Spleen (tissue), 11 donors: ENCODE results near the gene PACSIN1. TPM values are rescaled to one million over a fixed set of nuclear protein-coding genes. Genes with fewer than 3 reads are reported as not detected.

Source experiments
- DNase-seq: peaks from one replicate; pipeline ENCODE4 v3.0.0-alpha.2; 2020
- H3K27ac ChIP-seq, 8 donors: fragments of 200-600 bp; sonication (generic) in 7 of 8; 1 replicate in 4 of 8; 2 replicates in 4 of 8; pipeline versions ENCODE4 v1.5.0 to v1.8.0; 2016 to 2021; ENCODE audit warnings: inconsistent platforms in 4 of 8, mild to moderate bottlenecking in 4 of 8, moderate library complexity in 1 of 8
- H3K27me3 ChIP-seq, 7 donors: fragments of 200-600 bp; sonication (generic) in 6 of 7; replicated peaks in 1 of 7; 1 replicate in 4 of 7; 2 replicates in 3 of 7; pipeline versions ENCODE4 v1.5.0 to v1.8.0; 2016 to 2021; ENCODE audit warnings: inconsistent platforms in 3 of 7, mild to moderate bottlenecking in 1 of 7
- H3K36me3 ChIP-seq, 6 donors: fragments of 200-600 bp; sonication (generic) in 5 of 6; 1 replicate in 4 of 6; 2 replicates in 2 of 6; pipeline versions ENCODE4 v1.5.0 to v1.8.0; 2016 to 2021; ENCODE audit warnings: inconsistent platforms in 2 of 6
- H3K4me1 ChIP-seq, 6 donors: fragments of 200-600 bp; sonication (generic) in 5 of 6; 1 replicate in 3 of 6; 2 replicates in 3 of 6; pipeline versions ENCODE4 v1.5.0 to v1.8.0; 2016 to 2021; ENCODE audit warnings: inconsistent platforms in 3 of 6
- H3K4me3 ChIP-seq, 8 donors: fragments of 200-600 bp; sonication (generic) in 7 of 8; 1 replicate in 4 of 8; 2 replicates in 4 of 8; pipeline versions ENCODE4 v1.5.0 to v1.8.0; 2016 to 2021; ENCODE audit warnings: inconsistent platforms in 4 of 8, mild to moderate bottlenecking in 4 of 8, moderate library complexity in 2 of 8
- H3K9me3 ChIP-seq, 8 donors: fragments of 200-600 bp; sonication (generic) in 7 of 8; 1 replicate in 4 of 8; 2 replicates in 4 of 8; pipeline versions ENCODE4 v1.5.0 to v1.8.0; 2016 to 2021; ENCODE audit warnings: inconsistent platforms in 4 of 8
- CTCF ChIP-seq, 11 experiments: fragments of 200-600 bp in 7 of 11; fragments of 450-650 bp in 4 of 11; sonication (generic) in 4 of 11; IDR thresholded peaks in 8 of 11; conservative IDR thresholded peaks in 3 of 11; 1 replicate in 7 of 11; 2 replicates in 4 of 11; pipeline versions ENCODE4 v1.4.0 to v1.8.0; 2016 to 2021; ENCODE audit warnings: antibody characterized with exemption in 11 of 11, inconsistent platforms in 4 of 11, mild to moderate bottlenecking in 1 of 11
- POLR2A ChIP-seq, 3 donors: fragments of 450-650 bp; IDR thresholded peaks; one replicate each; pipeline ENCODE4 v1.5.1; 2017; ENCODE audit warnings: antibody characterized with exemption in 3 of 3, mild to moderate bottlenecking in 1 of 3
- POLR2AphosphoS5 ChIP-seq, 3 donors: sonication (generic); formaldehyde crosslinking; IDR thresholded peaks; one replicate each; pipeline ENCODE4 v1.5.1; 2017; ENCODE audit warnings: antibody characterized with exemption in 3 of 3
- WGBS, 5 donors: extraction: QIAGEN DNeasy Blood & Tissue Kit in 3 of 5; methylation state at CpG; one replicate each; pipeline versions ENCODE4 v1.1.5 to v1.1.7; 2013 to 2018; 5-methylcytosine and 5-hydroxymethylcytosine counted together
- intact Hi-C: fragments of 100-400 bp; cut with DNase I; formaldehyde crosslinking; loops from one replicate; pipeline ENCODE4 v1.15.0; 2023; ENCODE audit warnings: low total_unique reads
- polyA plus RNA-seq, 3 donors: library from polyadenylated mRNA; stranded (reverse); fragments of 200-250 nt; gene quantifications; one replicate each; pipeline ENCODE4 v1.2.1, GENCODE V29; 2013
- total RNA-seq, 7 donors: library from RNA; depleted of rRNA in 3 of 7; stranded (reverse); fragments of >200 nt in 3 of 7; fragmentation: NEBNext Ultra II Directional in 4 of 7; extraction: Animal tissue kit (Norgen Biotek cat#: 25700) in 4 of 7; gene quantifications; one replicate each; pipeline versions ENCODE4 v1.1.0 to v1.2.1, GENCODE V29; 2016 to 2021
- donor health status: healthy with polysubstance abuse.
- donor health status: DM: no; HTN: no; CAD: no; lungs with moderate emphysema.
- donor health status: DM: no; HTN: no; CAD: no.
- donor health status: Bipolar disorder and iron deficiency.
- donor health status: healthy.
- donor health status: DM: no; HTN: no; CAD: no.
- donor health status: DM: yes; HTN: yes; CAD: no.

Gene PACSIN1
- total and polyA plus RNA-seq, 10 donors, result 0.66 to 2.8 (median 1.3) TPM

GRCh38 chr6:34526241-34526972, 60.5 kb downstream of the PACSIN1 start:
- 82 to 85% (median 83%) methylated on average over 22 to 23 of the region's 23 CpGs for WGBS, 5 donors
- H3K4me3 ChIP-seq, result peak overlapping the region in 4 of 8 donors; percentile 16 to 57 (median 18)
- no peaks in the 10 kb centered on the region for H3K36me3 ChIP-seq
- peak; percentile 76 for DNase-seq
- TF ChIP-seq POLR2AphosphoS5 (IDR thresholded peaks at IDR 0.05) (no peak), POLR2A (IDR thresholded peaks at IDR 0.05) (no peak), CTCF (IDR thresholded peaks at IDR 0.05 in 8 of 11, conservative IDR thresholded peaks at IDR 0.05 in 3 of 11) (no peak)
- H3K9me3 ChIP-seq, result no peaks in the 10 kb centered on the region
- intact Hi-C loops, result loop anchor here (10.0 kb wide), 1 partner anchor 78 kb away; no protein-coding TSS in a partner anchor
- H3K27ac ChIP-seq, result peak overlapping the region in 5 of 8 donors; percentile 47 to 54 (median 52)
- H3K4me1 ChIP-seq, result peaks cover 6 to 24% (median 13%) of the 10 kb centered on the region in 6 donors
- H3K27me3 ChIP-seq, result no peaks in the 10 kb centered on the region

GRCh38 chr6:34526992-34527728, 61.3 kb downstream of the PACSIN1 start:
- peak overlapping the region in 5 of 8 donors; percentile 16 to 57 (median 20) for H3K4me3 ChIP-seq
- peak; percentile 18 to 96 (median 89) for TF ChIP-seq CTCF (IDR thresholded peaks at IDR 0.05 in 8 of 11, conservative IDR thresholded peaks at IDR 0.05 in 3 of 11)
- no peak for TF ChIP-seq POLR2A (IDR thresholded peaks at IDR 0.05)
- TF ChIP-seq POLR2AphosphoS5 (IDR thresholded peaks at IDR 0.05), result peak; percentile 41 to 72 (median 68)
- intact Hi-C loops, result loop anchor here (10.0 kb wide), 1 partner anchor 78 kb away; no protein-coding TSS in a partner anchor

DNA sequence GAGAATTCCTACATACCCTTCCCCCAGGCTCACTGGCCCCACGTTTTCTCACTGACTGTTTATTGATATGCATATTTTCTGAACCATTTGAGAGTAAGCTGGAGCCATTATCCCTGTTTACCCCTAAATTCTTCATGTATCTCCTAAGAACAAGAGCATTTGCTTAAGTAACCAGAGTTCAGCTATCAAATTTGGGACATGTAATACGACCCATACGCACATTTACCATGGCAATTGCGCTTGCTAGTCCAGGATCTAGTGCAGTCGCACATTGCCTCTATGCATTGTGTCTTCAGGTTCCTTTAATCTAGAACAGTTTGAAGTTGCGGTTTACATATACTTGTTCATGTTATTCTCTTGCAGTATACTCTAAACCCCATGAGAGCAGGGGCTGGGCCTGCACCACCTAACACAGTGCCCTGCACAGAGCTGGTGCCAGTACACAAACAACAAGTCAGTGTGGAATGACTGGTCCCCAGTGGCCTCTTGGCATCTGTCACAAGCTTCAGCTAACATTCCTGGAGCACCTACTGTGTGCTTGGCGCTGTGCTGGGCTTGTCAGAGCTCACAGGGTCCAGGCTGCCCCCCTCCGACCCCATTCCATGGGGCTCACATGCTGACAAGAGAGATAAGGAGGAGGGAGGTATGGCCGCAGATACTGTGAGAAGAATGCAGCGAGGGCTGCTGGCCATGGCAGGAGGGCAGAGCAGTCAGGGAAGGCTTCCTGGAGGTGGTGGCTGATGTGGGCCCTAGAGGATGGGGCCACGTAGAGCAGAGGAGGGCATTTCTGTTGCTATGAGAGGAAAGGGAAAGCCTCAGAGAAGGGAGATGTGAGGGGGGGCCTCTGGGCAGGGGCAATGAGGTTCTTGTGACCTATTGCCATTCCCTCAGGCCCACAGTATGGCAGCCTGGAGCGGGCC, 62.1 kb downstream of the PACSIN1 start:
- TF ChIP-seq POLR2A (IDR thresholded peaks at IDR 0.05), result no peak
- no peak for TF ChIP-seq POLR2AphosphoS5 (IDR thresholded peaks at IDR 0.05)
- TF ChIP-seq CTCF (IDR thresholded peaks at IDR 0.05 in 8 of 11, conservative IDR thresholded peaks at IDR 0.05 in 3 of 11), result no peak
- Histone ChIP-seq H3K27me3 (no peaks in the 10 kb centered on the region), H3K27ac (peak overlapping the region in 1 of 8 donors; percentile 51), H3K4me3 (peak overlapping the region in 1 of 8 donors; percentile 57), H3K4me1 (peaks cover 6 to 18% (median 13%) of the 10 kb centered on the region in 6 donors), H3K9me3 (no peaks in the 10 kb centered on the region), H3K36me3 (no peaks in the 10 kb centered on the region)
- DNase-seq, result peak; percentile 54
- 90 to 92% (median 91%) methylated on average over 12 of the region's 12 CpGs for WGBS, 5 donors
- intact Hi-C loops, result loop anchor here (10.0 kb wide), 1 partner anchor 77 kb away; no protein-coding TSS in a partner anchor

More at GRCh38 chr6:34526992-34527728, 61.3 kb downstream of the PACSIN1 start:
- peak; percentile 99 for DNase-seq
- Histone ChIP-seq H3K4me1 (peaks cover 6 to 19% (median 13%) of the 10 kb centered on the region in 6 donors), H3K36me3 (no peaks in the 10 kb centered on the region), H3K27me3 (no peaks in the 10 kb centered on the region), H3K27ac (peak overlapping the region in 5 of 8 donors; percentile 47 to 54 (median 52)), H3K9me3 (no peaks in the 10 kb centered on the region)
- WGBS, 5 donors, result 4 to 10% (median 7%) methylated on average over 23 to 53 of the region's 53 CpGs
